Measurements from ENCODE around the gene RPL39L. TPM values are rescaled to one million over a fixed set of nuclear protein-coding genes. Genes with fewer than 3 reads are reported as not detected.

Gene RPL39L
- total RNA-seq = 11.3 and 20.4 TPM in 2 replicates

DNA sequence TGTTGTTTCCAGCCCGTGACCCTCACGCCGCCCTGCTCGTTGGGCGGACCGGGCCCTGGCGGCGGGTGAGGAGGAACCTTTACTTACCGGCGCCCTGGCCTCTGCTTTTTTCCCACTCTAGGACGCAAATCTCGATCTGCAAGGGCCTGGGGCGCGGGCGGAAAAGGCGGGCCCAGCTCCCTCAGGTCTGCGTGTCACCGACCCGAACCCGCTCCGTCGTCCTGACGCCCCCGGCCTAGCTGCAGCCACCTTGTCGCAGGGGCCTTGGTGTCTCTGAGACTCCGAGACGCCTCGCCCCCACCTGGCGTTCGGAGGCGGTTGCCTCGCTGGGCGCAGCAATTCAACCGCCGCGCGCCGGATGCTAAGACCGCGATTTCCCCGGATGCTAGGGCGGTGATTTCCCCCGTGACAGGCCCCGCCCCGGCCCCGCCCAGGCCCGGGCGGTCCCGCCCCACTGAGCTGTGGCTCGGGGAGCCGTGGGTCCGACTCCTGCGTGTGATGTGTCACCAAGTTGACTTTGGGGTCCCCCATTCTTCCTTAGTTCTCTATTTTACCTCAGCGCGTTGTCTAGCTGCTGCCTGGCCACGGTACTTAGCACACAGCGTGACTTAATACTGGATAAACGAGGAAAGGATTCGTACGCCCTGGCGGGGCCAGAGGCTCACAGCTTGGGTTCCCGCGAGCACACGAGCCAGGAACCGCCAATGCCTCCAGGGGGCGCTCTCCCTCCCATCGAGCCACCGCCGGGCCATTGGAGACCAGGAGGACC lies at the start of gene RPL39L:
RPL39L (minus strand) TSS at position 371 of the 769 bp plus-strand sequence. CDS start 18,196 bp downstream, outside the sequence.

Other genes starting within 250 kb of the RPL39L start
- 34.5 and 75.0 TPM in 2 replicates for gene ST6GAL1, start 209.0 kb downstream of the RPL39L start, total RNA-seq
- gene RTP1, start 58.0 kb upstream of the RPL39L start, total RNA-seq = not detected in 2 replicates
- gene MASP1, start 152.2 kb upstream of the RPL39L start, total RNA-seq = under 0.01 and 0.43 TPM in 2 replicates
- gene RTP4, start 228.9 kb upstream of the RPL39L start, total RNA-seq = 0.77 and 2.1 TPM in 2 replicates